HG03108 (cell line): ENCODE data around the gene STX2.
A peak's percentile ranks its signal among the peaks of the same experiment; 100 is the strongest.

Experiments used
- ATAC-seq: cut with Tn5 transposase; IDR thresholded peaks from one replicate; pipeline ENCODE4 v1.9.1; 2021; ENCODE audit warnings: moderate library complexity; ENCODE audit not compliant: unreplicated experiment

STX2 gene

GRCh38 chr12:130831876-130832405, 7.1 kb downstream of the STX2 start:
- no peak for ATAC-seq

- no peak for ATAC-seq
Observed at GRCh38 chr12:130831246-130831645, 7.8 kb downstream of the STX2 start.

GRCh38 chr12:130830246-130830551, 8.9 kb downstream of the STX2 start:
- no peak for ATAC-seq

GRCh38 chr12:130829391-130830245, 9.4 kb downstream of the STX2 start:
- no peak for ATAC-seq

- ATAC-seq: no peak
Observed at GRCh38 chr12:130828895-130829294, 10.2 kb downstream of the STX2 start.

- no peak for ATAC-seq
Observed at GRCh38 chr12:130827432-130827831, 11.6 kb downstream of the STX2 start.

GRCh38 chr12:130826151-130826801, 12.8 kb downstream of the STX2 start:
- ATAC-seq: no peak

GRCh38 chr12:130825771-130826150, 13.3 kb downstream of the STX2 start:
- ATAC-seq: no peak

- no peak for ATAC-seq
Observed at GRCh38 chr12:130819681-130820080, 19.4 kb downstream of the STX2 start.

- peak; percentile 88 for ATAC-seq
Observed at GRCh38 chr12:130818635-130819576, 20.1 kb downstream of the STX2 start.

- peak; percentile 1 for ATAC-seq
Observed at GRCh38 chr12:130818272-130818634, 20.8 kb downstream of the STX2 start.

GRCh38 chr12:130817804-130818203, 21.2 kb downstream of the STX2 start:
- ATAC-seq: no peak

- ATAC-seq: no peak
Observed at GRCh38 chr12:130816097-130816496, 23.0 kb downstream of the STX2 start.

- no peak for ATAC-seq
Observed at GRCh38 chr12:130815028-130815741, 23.9 kb downstream of the STX2 start.

- ATAC-seq: no peak
Observed at GRCh38 chr12:130813949-130814348, 25.1 kb downstream of the STX2 start.

- ATAC-seq: no peak
Observed at GRCh38 chr12:130813436-130813835, 25.6 kb downstream of the STX2 start.

- ATAC-seq: no peak
Observed at GRCh38 chr12:130809791-130810190, 29.3 kb downstream of the STX2 start.

- no peak for ATAC-seq
Observed at GRCh38 chr12:130807309-130807708, 31.7 kb downstream of the STX2 start.

GRCh38 chr12:130806574-130806973, 32.5 kb downstream of the STX2 start:
- ATAC-seq: no peak

- no peak for ATAC-seq
Observed at GRCh38 chr12:130805635-130806034, 33.4 kb downstream of the STX2 start.

GRCh38 chr12:130804216-130804615, 34.8 kb downstream of the STX2 start:
- no peak for ATAC-seq
